Sigmoid colon (tissue), 3 donors: Measurements from ENCODE around the gene CACNB3.

Experiments
- POLR2A ChIP-seq, 2 donors: fragments of 450-650 bp; IDR thresholded peaks; one replicate each; pipeline ENCODE4 v1.6.1; 2016; ENCODE audit warnings: antibody characterized with exemption in 2 of 2, mild to moderate bottlenecking in 2 of 2, moderate library complexity in 2 of 2
- TF ChIP-seq, protein P1 (sequence below), 4 experiments: fragments of 450-650 bp in 3 of 4; fragments of 200-600 bp in 1 of 4; IDR thresholded peaks; one replicate each; pipeline ENCODE4 v1.5.1; 2016 to 2019; ENCODE audit warnings: antibody characterized with exemption in 4 of 4, mild to moderate bottlenecking in 3 of 4, moderate library complexity in 2 of 4

DNA sequence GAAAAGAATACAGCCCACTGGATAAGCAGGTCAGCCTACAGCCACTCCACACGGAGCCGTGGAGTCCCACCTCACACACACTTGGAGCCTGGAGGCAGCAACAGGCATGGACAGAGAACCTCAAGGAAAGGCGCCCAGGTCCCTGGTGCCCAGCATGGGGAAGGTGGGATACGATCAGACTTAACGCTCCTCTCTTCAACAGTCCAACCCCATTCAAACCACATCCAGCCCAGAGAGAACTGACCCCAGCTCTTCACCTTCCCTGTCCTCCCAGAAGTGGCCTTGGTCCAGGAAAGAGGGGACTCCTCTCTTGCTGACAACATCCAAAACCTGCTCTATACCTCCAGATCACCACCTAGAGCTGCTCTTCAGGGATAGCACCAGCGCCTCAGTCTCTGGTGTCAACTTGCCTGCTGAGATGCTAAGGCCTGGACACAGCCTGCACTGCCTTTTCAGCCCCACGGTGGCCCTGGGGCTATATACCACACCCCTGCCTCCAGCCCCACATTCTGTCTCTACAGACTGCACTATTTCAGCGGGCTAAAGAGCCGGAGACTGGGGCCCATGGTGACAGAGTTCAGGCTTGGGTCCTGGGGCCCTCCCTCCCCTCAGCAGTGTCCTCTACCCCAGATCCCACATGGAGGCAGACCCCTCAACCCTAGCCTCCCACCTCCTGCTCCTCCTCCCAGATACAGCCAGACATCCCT is 36.4 kb upstream of the CACNB3 start:
- TF ChIP-seq, protein P1, sequence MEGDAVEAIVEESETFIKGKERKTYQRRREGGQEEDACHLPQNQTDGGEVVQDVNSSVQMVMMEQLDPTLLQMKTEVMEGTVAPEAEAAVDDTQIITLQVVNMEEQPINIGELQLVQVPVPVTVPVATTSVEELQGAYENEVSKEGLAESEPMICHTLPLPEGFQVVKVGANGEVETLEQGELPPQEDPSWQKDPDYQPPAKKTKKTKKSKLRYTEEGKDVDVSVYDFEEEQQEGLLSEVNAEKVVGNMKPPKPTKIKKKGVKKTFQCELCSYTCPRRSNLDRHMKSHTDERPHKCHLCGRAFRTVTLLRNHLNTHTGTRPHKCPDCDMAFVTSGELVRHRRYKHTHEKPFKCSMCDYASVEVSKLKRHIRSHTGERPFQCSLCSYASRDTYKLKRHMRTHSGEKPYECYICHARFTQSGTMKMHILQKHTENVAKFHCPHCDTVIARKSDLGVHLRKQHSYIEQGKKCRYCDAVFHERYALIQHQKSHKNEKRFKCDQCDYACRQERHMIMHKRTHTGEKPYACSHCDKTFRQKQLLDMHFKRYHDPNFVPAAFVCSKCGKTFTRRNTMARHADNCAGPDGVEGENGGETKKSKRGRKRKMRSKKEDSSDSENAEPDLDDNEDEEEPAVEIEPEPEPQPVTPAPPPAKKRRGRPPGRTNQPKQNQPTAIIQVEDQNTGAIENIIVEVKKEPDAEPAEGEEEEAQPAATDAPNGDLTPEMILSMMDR (IDR thresholded peaks at IDR 0.05), result no peak
- TF ChIP-seq POLR2A (IDR thresholded peaks at IDR 0.05), result no peak
